K562 (cell line): ENCODE results near the gene TNK2. TPM values are rescaled to one million over a fixed set of nuclear protein-coding genes. Genes with fewer than 3 reads are reported as not detected.

ENCODE experiments used
- DMBX1 ChIP-seq: fragments of 250-450 bp; sonication (Bioruptor Pico); IDR thresholded peaks from 2 replicates; pipeline ENCODE4 v1.8.0; 2022; ENCODE audit warnings: inconsistent platforms, mild to moderate bottlenecking, moderate library complexity, borderline replicate concordance
- HDAC2 ChIP-seq: fragments of 450-650 bp; IDR thresholded peaks from 2 replicates; pipeline ENCODE4 v1.6.1; 2016; ENCODE audit warnings: mild to moderate bottlenecking
- MEIS2 ChIP-seq: fragments of 450-650 bp; IDR thresholded peaks from 2 replicates; pipeline ENCODE4 v1.6.1; 2014; ENCODE audit warnings: mild to moderate bottlenecking; ENCODE audit not compliant: partially characterized antibody
- XRCC5 ChIP-seq: fragments of 200-400 bp; formaldehyde crosslinking; IDR thresholded peaks from 2 replicates; pipeline ENCODE4 v1.6.1; 2017; ENCODE audit warnings: low read depth, mild to moderate bottlenecking, low read length
- polyA plus RNA-seq, 8 experiments: library from polyadenylated mRNA; depleted of rRNA in 4 of 8; stranded (reverse) in 5 of 8; unstranded in 3 of 8; fragments of >200 nt; fragmentation: Nextera tagmentation in 2 of 8; fragmentation: Illumina TruSeq in 1 of 8; extraction: Ambion mirVana in 2 of 8; extraction: Trizol in 1 of 8; gene quantifications; 2 replicates each; pipeline versions ENCODE4 v1.2.1 to v1.2.3, GENCODE V29; 2011 to 2014; ENCODE audit warnings: inconsistent platforms in 1 of 8, missing spikeins in 1 of 8
- total RNA-seq, 7 experiments: library from RNA; depleted of rRNA in 6 of 7; stranded (reverse); fragments of >200 nt in 6 of 7; fragmentation: Illumina TruSeq in 2 of 7; extraction: Trizol in 2 of 7; gene quantifications; 2 replicates each; pipeline versions ENCODE4 v1.2.1 to v1.2.3, GENCODE V29; 2011 to 2021; ENCODE audit warnings: low replicate concordance in 1 of 7
- TF ChIP-seq, protein P1 (sequence below): IDR thresholded peaks from 2 replicates; pipeline ENCODE4 v1.6.1; 2012; ENCODE audit warnings: low read depth, low read length, improper control_type of control experiment, borderline replicate concordance
- TF ChIP-seq, protein P2 (sequence below), 2 experiments: IDR thresholded peaks; 2 replicates each; pipeline ENCODE4 v1.6.1; 2011; ENCODE audit warnings: borderline replicate concordance in 1 of 2, control low read depth in 1 of 2, low read depth in 1 of 2, low read length in 1 of 2, mild to moderate bottlenecking in 1 of 2, mixed read lengths in 1 of 2, moderate library complexity in 1 of 2; ENCODE audit not compliant: insufficient read depth in 1 of 2, insufficient read length in 1 of 2, poor library complexity in 1 of 2, severe bottlenecking in 1 of 2; ENCODE audit errors: extremely low read depth in 1 of 2

The TNK2 gene
- total and polyA plus RNA-seq, 9 of the 15 experiments (the other 6 are each of a cell fraction or from before 2014, with no cell fraction given): 0.03 to 33.8 (median 6.5) TPM

DNA sequence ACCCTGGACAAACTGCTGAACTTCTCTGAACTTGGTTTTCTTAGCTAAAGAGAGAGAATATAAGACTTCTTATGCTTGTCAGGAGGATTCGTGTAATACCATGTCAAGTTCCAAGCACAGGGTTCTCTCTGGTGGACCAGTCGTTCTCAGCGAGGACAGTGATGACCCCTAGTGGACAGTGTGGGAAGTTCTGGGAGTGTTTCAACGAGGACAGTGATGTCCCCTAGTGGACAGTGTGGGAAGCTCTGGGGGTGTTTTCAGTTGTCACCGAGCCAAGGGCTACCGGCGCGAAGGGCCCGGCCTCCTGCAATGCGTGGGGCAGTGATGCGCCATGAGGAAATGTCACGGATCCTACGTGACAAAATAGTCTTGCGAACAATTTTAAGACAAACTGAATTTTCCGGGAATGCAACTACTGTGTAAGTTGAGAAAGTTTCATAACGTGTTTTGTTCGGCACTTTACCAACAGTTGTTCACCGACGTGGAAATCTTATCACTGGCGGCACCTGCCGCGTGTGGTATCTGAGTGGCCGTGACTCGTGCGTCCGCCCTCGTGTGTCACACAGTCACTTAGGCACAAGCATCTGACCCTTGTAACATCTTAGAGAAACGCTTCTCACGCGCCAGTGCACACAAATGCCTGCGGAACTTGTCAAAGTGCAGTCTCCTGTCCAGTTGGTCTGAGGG, 57.4 kb downstream of the TNK2 start (continued):
- TF ChIP-seq, protein P1, sequence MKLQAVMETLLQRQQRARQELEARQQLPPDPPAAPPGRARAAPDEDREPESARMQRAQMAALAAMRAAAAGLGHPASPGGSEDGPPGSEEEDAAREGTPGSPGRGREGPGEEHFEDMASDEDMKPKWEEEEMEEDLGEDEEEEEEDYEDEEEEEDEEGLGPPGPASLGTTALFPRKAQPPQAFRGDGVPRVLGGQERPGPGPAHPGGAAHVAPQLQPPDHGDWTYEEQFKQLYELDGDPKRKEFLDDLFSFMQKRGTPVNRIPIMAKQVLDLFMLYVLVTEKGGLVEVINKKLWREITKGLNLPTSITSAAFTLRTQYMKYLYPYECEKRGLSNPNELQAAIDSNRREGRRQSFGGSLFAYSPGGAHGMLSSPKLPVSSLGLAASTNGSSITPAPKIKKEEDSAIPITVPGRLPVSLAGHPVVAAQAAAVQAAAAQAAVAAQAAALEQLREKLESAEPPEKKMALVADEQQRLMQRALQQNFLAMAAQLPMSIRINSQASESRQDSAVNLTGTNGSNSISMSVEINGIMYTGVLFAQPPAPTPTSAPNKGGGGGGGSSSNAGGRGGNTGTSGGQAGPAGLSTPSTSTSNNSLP: 0 out of 2 replicates have a peak, but pooled peaks have one; percentile 33
- TF ChIP-seq, protein P2, sequence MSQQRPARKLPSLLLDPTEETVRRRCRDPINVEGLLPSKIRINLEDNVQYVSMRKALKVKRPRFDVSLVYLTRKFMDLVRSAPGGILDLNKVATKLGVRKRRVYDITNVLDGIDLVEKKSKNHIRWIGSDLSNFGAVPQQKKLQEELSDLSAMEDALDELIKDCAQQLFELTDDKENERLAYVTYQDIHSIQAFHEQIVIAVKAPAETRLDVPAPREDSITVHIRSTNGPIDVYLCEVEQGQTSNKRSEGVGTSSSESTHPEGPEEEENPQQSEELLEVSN (IDR thresholded peaks at IDR 0.05; ENCODE audit: borderline replicate concordance in 1 of 2, extremely low read depth in 1 of 2, insufficient read depth in 1 of 2, insufficient read length in 1 of 2, low read depth in 1 of 2, low read length in 1 of 2, poor library complexity in 1 of 2, severe bottlenecking in 1 of 2): peak in 1 of 2 experiments; percentile 27
- TF ChIP-seq DMBX1 (CRISPR knock-in tag) (no peak), HDAC2 (peak; percentile 68; the same call in 1 of the 2 replicates), XRCC5 (peak; percentile 98), MEIS2 (peak; percentile 26)
